ENCODE results near the gene LYZL1. TPM values are rescaled to one million over a fixed set of nuclear protein-coding genes. Genes with fewer than 3 reads are reported as not detected.

The LYZL1 gene
- total and polyA plus RNA-seq, 9 of the 15 experiments (the other 6 are each of a cell fraction or from before 2014, with no cell fraction given), result not detected

DNA sequence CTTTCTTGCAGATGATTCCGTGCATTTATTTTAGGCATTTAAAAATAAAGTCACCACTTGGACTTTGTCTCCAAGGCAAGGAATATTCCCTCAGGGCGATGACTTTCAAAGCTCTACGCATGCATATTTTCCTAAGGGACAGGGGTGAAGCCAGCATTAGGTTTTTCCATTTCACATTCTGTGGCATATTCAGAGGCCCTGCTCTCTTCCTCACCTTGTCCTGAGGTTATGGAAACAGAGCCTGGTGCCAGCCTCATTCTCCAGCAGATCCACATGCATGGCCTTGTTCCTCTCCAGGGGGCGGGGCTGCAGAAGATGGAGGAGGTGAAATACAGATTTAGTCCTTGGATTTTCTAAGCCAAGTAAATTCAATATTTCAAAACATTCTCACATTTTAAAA, 11.6 kb upstream of the LYZL1 start:
- no peak for FAIRE-seq
- in situ Hi-C loops (cut with MboI), result no loop called here
- no peak overlapping the region for H3K27ac ChIP-seq (ENCODE audit: extremely low read depth, low read depth, low read length)

DNA sequence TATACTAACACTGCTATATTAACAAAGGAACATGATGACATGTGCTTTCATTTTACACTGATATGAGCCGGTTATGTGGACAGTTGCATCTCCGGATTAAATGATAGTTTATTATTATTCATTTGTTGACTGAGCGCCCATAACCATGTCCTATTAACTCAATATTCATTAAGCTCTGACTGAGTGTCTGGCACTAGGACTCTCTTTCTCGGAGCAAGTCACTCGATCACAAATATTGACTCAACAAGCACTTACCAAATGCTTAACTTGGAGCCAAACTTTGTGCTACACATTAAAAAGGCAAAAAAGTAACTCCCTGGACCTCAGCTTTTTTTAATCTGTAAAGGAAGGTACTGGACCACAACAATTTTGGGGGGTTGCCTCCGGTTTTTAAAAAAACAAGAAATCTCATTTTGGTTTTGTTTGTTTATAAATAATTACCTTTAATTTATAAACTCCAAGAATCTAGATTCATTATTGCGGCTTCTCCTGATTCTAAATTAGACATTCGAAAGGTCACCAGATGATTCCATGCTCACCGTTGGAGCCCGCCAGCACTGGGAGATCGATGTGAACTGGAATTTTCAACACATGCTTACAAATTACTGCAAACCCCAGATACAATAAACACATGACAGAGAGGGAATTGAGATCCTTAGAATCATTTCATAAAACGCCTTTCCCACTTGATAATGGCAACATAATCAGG, 8.9 kb upstream of the LYZL1 start:
- ChIA-PET POLR2A (interaction anchor here (0.9 kb wide), 1 partner anchor 36 kb away, joined by 4 read pairs; no protein-coding TSS in a partner anchor), CTCF (ENCODE audit: low intra/inter-chr PET ratio) (no interaction called here)
- H3K4me3 ChIP-seq, result no peak overlapping the region
- H3K79me2 ChIP-seq (ENCODE audit: control insufficient read depth, insufficient read depth, low read length), result no peaks in the 10 kb centered on the region
- under 1% methylated on average over 12 of the region's 12 CpGs for WGBS (ENCODE audit: insufficient coverage, low coverage, missing lambda C conversion rate)
- H4K20me1 ChIP-seq (replicated peaks; ENCODE audit: control insufficient read depth, insufficient read depth, low read length), result no peaks in the 10 kb centered on the region
- no peak overlapping the region for H3K9ac ChIP-seq (ENCODE audit: insufficient read depth in 1 of 2, low read depth in 2 of 2, low read length in 2 of 2)
- no peaks in the 10 kb centered on the region for H3K9me1 ChIP-seq (ENCODE audit: control insufficient read depth, insufficient read depth, low read length)
- no peaks in the 10 kb centered on the region for H3K4me1 ChIP-seq (replicated peaks in 1 of 2; ENCODE audit: control insufficient read depth in 2 of 2, insufficient read depth in 2 of 2, low read length in 2 of 2)
- H3K27ac ChIP-seq (ENCODE audit: extremely low read depth, low read depth, low read length), result no peak overlapping the region
- FAIRE-seq (no peak), ATAC-seq (no peak), DNase-seq (ENCODE audit: extremely low read depth in 1 of 4, low spot score in 3 of 4) (no peak)
- BruUV-seq (replicated peaks), result no TSS peak
- intact Hi-C loops (cut with micrococcal nuclease), result no loop called here
- no peak overlapping the region for H3K4me2 ChIP-seq (ENCODE audit: insufficient read depth, low read length)
- in situ Hi-C loops (cut with MboI), result no loop called here
- H3K27me3 ChIP-seq (ENCODE audit: control insufficient read depth in 2 of 2, insufficient read depth in 2 of 2, low read length in 2 of 2), result peaks cover 0 to 10% of the 10 kb centered on the region in 2 experiments; a peak in 4 of 5 replicates
- no peak overlapping the region for H2AFZ ChIP-seq (ENCODE audit: low read depth, low read length)
- H3K9me3 ChIP-seq (replicated peaks; ENCODE audit: control insufficient read depth, insufficient read depth, low read depth, low read length), result no peaks in the 10 kb centered on the region
- no peaks in the 10 kb centered on the region for H3K36me3 ChIP-seq (ENCODE audit: control insufficient read depth, insufficient read depth, low read length)
- TF ChIP-seq RFX7 (CRISPR knock-in tag; IDR thresholded peaks at IDR 0.05) (no peak), ZNF316 (IDR thresholded peaks at IDR 0.05) (no peak), ZKSCAN3 (CRISPR knock-in tag; IDR thresholded peaks at IDR 0.05) (no peak), PHTF2 (CRISPR knock-in tag; IDR thresholded peaks at IDR 0.05) (no peak), ZKSCAN8 (CRISPR knock-in tag; IDR thresholded peaks at IDR 0.05) (no peak), ZNF174 (CRISPR knock-in tag; IDR thresholded peaks at IDR 0.05) (no peak), TEAD4 (IDR thresholded peaks at IDR 0.05; ENCODE audit: low read length) (no peak), TEAD4 (CRISPR knock-in tag; IDR thresholded peaks at IDR 0.05; ENCODE audit: borderline replicate concordance) (no peak), ATF7 (IDR thresholded peaks at IDR 0.05) (no peak), ZNF668 (CRISPR knock-in tag; IDR thresholded peaks at IDR 0.05) (no peak), PPARD (CRISPR knock-in tag; IDR thresholded peaks at IDR 0.05) (no peak), TFAM (CRISPR knock-in tag; conservative IDR thresholded peaks at IDR 0.05) (no peak), ZFP36 (IDR thresholded peaks at IDR 0.05; ENCODE audit: low read depth, low read length, partially characterized antibody) (no peak)
- TF ChIP-seq, protein P1, sequence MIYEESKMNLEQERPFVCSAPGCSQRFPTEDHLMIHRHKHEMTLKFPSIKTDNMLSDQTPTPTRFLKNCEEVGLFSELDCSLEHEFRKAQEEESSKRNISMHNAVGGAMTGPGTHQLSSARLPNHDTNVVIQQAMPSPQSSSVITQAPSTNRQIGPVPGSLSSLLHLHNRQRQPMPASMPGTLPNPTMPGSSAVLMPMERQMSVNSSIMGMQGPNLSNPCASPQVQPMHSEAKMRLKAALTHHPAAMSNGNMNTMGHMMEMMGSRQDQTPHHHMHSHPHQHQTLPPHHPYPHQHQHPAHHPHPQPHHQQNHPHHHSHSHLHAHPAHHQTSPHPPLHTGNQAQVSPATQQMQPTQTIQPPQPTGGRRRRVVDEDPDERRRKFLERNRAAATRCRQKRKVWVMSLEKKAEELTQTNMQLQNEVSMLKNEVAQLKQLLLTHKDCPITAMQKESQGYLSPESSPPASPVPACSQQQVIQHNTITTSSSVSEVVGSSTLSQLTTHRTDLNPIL (CRISPR knock-in tag; IDR thresholded peaks at IDR 0.05), result no peak

More for the DNA sequence above, 11.6 kb upstream of the LYZL1 start:
- WGBS (ENCODE audit: insufficient coverage, low coverage, missing lambda C conversion rate), result 37% methylated on average over 4 of the region's 4 CpGs
- no TSS peak for BruUV-seq (replicated peaks)
- Histone ChIP-seq H3K79me2 (ENCODE audit: control insufficient read depth, insufficient read depth, low read length) (no peaks in the 10 kb centered on the region), H3K4me2 (ENCODE audit: insufficient read depth, low read length) (no peak overlapping the region), H3K27me3 (ENCODE audit: control insufficient read depth in 2 of 2, insufficient read depth in 2 of 2, low read length in 2 of 2) (peaks cover 7 to 14% of the 10 kb centered on the region in 2 experiments), H3K4me3 (no peak overlapping the region), H3K9ac (ENCODE audit: insufficient read depth in 1 of 2, low read depth in 2 of 2, low read length in 2 of 2) (no peak overlapping the region), H3K9me3 (replicated peaks; ENCODE audit: control insufficient read depth, insufficient read depth, low read depth, low read length) (no peaks in the 10 kb centered on the region), H4K20me1 (replicated peaks; ENCODE audit: control insufficient read depth, insufficient read depth, low read length) (no peaks in the 10 kb centered on the region), H3K9me1 (ENCODE audit: control insufficient read depth, insufficient read depth, low read length) (no peaks in the 10 kb centered on the region), H3K4me1 (replicated peaks in 1 of 2; ENCODE audit: control insufficient read depth in 2 of 2, insufficient read depth in 2 of 2, low read length in 2 of 2) (no peaks in the 10 kb centered on the region), H3K36me3 (ENCODE audit: control insufficient read depth, insufficient read depth, low read length) (no peaks in the 10 kb centered on the region), H2AFZ (ENCODE audit: low read depth, low read length) (no peak overlapping the region)
- ChIA-PET POLR2A (interaction anchor here (1.1 kb wide), 1 partner anchor 43 kb away, joined by 3 read pairs; no protein-coding TSS in a partner anchor), CTCF (ENCODE audit: low intra/inter-chr PET ratio) (no interaction called here)
- no peak for DNase-seq (ENCODE audit: extremely low read depth in 1 of 4, low spot score in 3 of 4)
- no peak for ATAC-seq
- no peak for TF ChIP-seq NFYB (IDR thresholded peaks at IDR 0.05; ENCODE audit: extremely low read depth, insufficient read length)
- no peak for TF ChIP-seq ZNF551 (CRISPR knock-in tag; IDR thresholded peaks at IDR 0.05)
- TF ChIP-seq, protein P2, sequence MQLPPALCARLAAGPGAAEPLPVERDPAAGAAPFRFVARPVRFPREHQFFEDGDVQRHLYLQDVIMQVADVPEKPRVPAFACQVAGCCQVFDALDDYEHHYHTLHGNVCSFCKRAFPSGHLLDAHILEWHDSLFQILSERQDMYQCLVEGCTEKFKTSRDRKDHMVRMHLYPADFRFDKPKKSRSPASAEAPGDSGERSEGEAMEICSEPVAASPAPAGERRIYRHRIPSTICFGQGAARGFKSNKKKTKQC (CRISPR knock-in tag; IDR thresholded peaks at IDR 0.05), result no peak
- intact Hi-C loops (cut with micrococcal nuclease), result no loop called here
